HepG2 (cell line): ENCODE measurements around the gene CRYZL1. TPM values are rescaled to one million over a fixed set of nuclear protein-coding genes. Genes with fewer than 3 reads are reported as not detected.

Experiments used
- CC2D1A ChIP-seq: sonication (generic); formaldehyde crosslinking; IDR thresholded peaks from 2 replicates; pipeline ENCODE4 v1.8.1; 2023; ENCODE audit warnings: mild to moderate bottlenecking, missing genetic modification reagents
- CEBPB ChIP-seq: IDR thresholded peaks from 2 replicates; pipeline ENCODE4 v1.6.1; 2011; ENCODE audit warnings: low read depth, low read length, improper control_type of control experiment, borderline replicate concordance
- DMAP1 ChIP-seq: IDR thresholded peaks from 2 replicates; pipeline ENCODE4 v1.6.1; 2016
- FLYWCH1 ChIP-seq: sonication (generic); formaldehyde crosslinking; IDR thresholded peaks from 2 replicates; pipeline ENCODE4 v1.8.1; 2023; ENCODE audit warnings: mild to moderate bottlenecking, missing genetic modification reagents
- FOXK1 ChIP-seq: sonication (generic); formaldehyde crosslinking; IDR thresholded peaks from 2 replicates; pipeline ENCODE4 v1.4.0; 2020; ENCODE audit warnings: low read depth, missing genetic modification reagents, borderline replicate concordance
- GATAD1 ChIP-seq: IDR thresholded peaks from 2 replicates; pipeline ENCODE4 v1.6.1; 2016; ENCODE audit warnings: missing genetic modification reagents, missing compliant biosample characterization
- GFI1 ChIP-seq: sonication (generic); formaldehyde crosslinking; IDR thresholded peaks from 2 replicates; pipeline ENCODE4 v1.5.0; 2020; ENCODE audit warnings: missing genetic modification reagents, mild to moderate bottlenecking, borderline replicate concordance
- HDAC2 ChIP-seq: sonication (generic); formaldehyde crosslinking; IDR thresholded peaks from 2 replicates; pipeline ENCODE4 v1.4.0; 2020; ENCODE audit warnings: missing genetic modification reagents
- HNRNPLL ChIP-seq: fragments of 200-400 bp; formaldehyde crosslinking; IDR thresholded peaks from 2 replicates; pipeline ENCODE4 v1.6.1; 2017; ENCODE audit warnings: mild to moderate bottlenecking, low read depth, low read length; ENCODE audit not compliant: poor library complexity, severe bottlenecking
- PITX1 ChIP-seq: sonication (generic); formaldehyde crosslinking; IDR thresholded peaks from 2 replicates; pipeline ENCODE4 v1.5.1; 2020; ENCODE audit warnings: mild to moderate bottlenecking, missing genetic modification reagents
- POLR2AphosphoS2 ChIP-seq: IDR thresholded peaks from 2 replicates; pipeline ENCODE4 v1.6.1; 2011; ENCODE audit warnings: low read depth, low read length, improper control_type of control experiment
- RNF219 ChIP-seq: sonication (generic); formaldehyde crosslinking; IDR thresholded peaks from 2 replicates; pipeline ENCODE4 v1.5.0; 2020; ENCODE audit warnings: mild to moderate bottlenecking, missing genetic modification reagents
- TARDBP ChIP-seq: sonication (generic); formaldehyde crosslinking; IDR thresholded peaks from 2 replicates; pipeline ENCODE4 v1.8.0; 2022; ENCODE audit warnings: mild to moderate bottlenecking, missing genetic modification reagents
- YEATS2 ChIP-seq: sonication (generic); formaldehyde crosslinking; IDR thresholded peaks from 2 replicates; pipeline ENCODE4 v1.4.0; 2020; ENCODE audit warnings: missing genetic modification reagents, borderline replicate concordance
- ZBTB20 ChIP-seq: sonication (generic); formaldehyde crosslinking; IDR thresholded peaks from 2 replicates; pipeline ENCODE4 v1.8.1; 2023; ENCODE audit warnings: missing genetic modification reagents, low read depth, mild to moderate bottlenecking, borderline replicate concordance
- ZNF207 ChIP-seq: fragments of 450-650 bp; IDR thresholded peaks from 2 replicates; pipeline ENCODE4 v1.6.1; 2016; ENCODE audit warnings: antibody characterized with exemption, borderline replicate concordance
- ZNF234 ChIP-seq: sonication (generic); formaldehyde crosslinking; conservative IDR thresholded peaks from 2 replicates; pipeline ENCODE4 v1.5.1; 2020; ENCODE audit warnings: mild to moderate bottlenecking, missing genetic modification reagents
- ZNF256 ChIP-seq: sonication (generic); formaldehyde crosslinking; conservative IDR thresholded peaks from 2 replicates; pipeline ENCODE4 v1.4.0; 2020; ENCODE audit warnings: missing genetic modification reagents
- ZNF333 ChIP-seq: sonication (generic); formaldehyde crosslinking; IDR thresholded peaks from 2 replicates; pipeline ENCODE4 v1.4.0; 2020; ENCODE audit warnings: mild to moderate bottlenecking, missing genetic modification reagents, borderline replicate concordance
- ZNF33A ChIP-seq: sonication (generic); formaldehyde crosslinking; IDR thresholded peaks from 2 replicates; pipeline ENCODE4 v1.5.1; 2020; ENCODE audit warnings: missing genetic modification reagents, mild to moderate bottlenecking, moderate library complexity, borderline replicate concordance
- ZNF446 ChIP-seq: sonication (generic); formaldehyde crosslinking; IDR thresholded peaks from 2 replicates; pipeline ENCODE4 v1.5.0; 2020; ENCODE audit warnings: mild to moderate bottlenecking, missing genetic modification reagents
- ZNF619 ChIP-seq: sonication (generic); formaldehyde crosslinking; IDR thresholded peaks from 2 replicates; pipeline ENCODE4 v1.4.0; 2020; ENCODE audit warnings: mild to moderate bottlenecking, missing genetic modification reagents
- ZSCAN22 ChIP-seq: sonication (generic); formaldehyde crosslinking; IDR thresholded peaks from 2 replicates; pipeline ENCODE4 v1.4.0; 2020; ENCODE audit warnings: mild to moderate bottlenecking, missing genetic modification reagents
- polyA plus RNA-seq, 8 experiments: library from polyadenylated mRNA; depleted of rRNA in 3 of 8; stranded (reverse) in 7 of 8; unstranded in 1 of 8; fragments of >200 nt; fragmentation: Illumina TruSeq in 4 of 8; extraction: Trizol in 4 of 8; gene quantifications; 2 replicates each; pipeline versions ENCODE4 v1.2.1 to v1.2.3, GENCODE V29; 2011 to 2016; ENCODE audit warnings: low read depth in 4 of 8, missing spikeins in 1 of 8, mixed read lengths in 1 of 8; ENCODE audit not compliant: insufficient read depth in 1 of 8
- total RNA-seq, 5 experiments: library from RNA; depleted of rRNA; stranded (reverse); fragments of >200 nt; fragmentation: Illumina TruSeq; extraction: Trizol; gene quantifications; 2 replicates each; pipeline ENCODE4 v1.2.3, GENCODE V29; 2016; ENCODE audit warnings: low read depth in 1 of 5

The CRYZL1 gene
- total and polyA plus RNA-seq, 2 of the 13 experiments (the other 11 are each of a cell fraction or from before 2014, with no cell fraction given) = 20.3 to 27.7 TPM

GRCh38 chr21:33642027-33642895 is 720 bp upstream of the CRYZL1 start, which contains the start of gene ITSN1 (continued):
- TF ChIP-seq RNF219 (CRISPR knock-in tag) (no peak), FOXK1 (no peak), ZNF619 (no peak; the same call in 1 of the 2 replicates), GFI1 (CRISPR knock-in tag) (peak; percentile 46; the same call in 1 of the 2 replicates), PITX1 (CRISPR knock-in tag) (peak; percentile 91), ZNF234 (CRISPR knock-in tag) (no peak), DMAP1 (CRISPR knock-in tag) (no peak; the same call in 1 of the 2 replicates), ZNF33A (CRISPR knock-in tag) (no peak), ZSCAN22 (CRISPR knock-in tag) (no peak), HNRNPLL (peak; percentile 61), ZNF333 (CRISPR knock-in tag) (no peak), GATAD1 (CRISPR knock-in tag) (peak; percentile 49), POLR2AphosphoS2 (no peak), CEBPB (no peak), FLYWCH1 (no peak), TARDBP (peak; percentile 74), YEATS2 (no peak; the same call in 1 of the 2 replicates), ZNF446 (CRISPR knock-in tag) (peak; percentile 41; the same call in 1 of the 2 replicates), ZNF207 (no peak), ZNF256 (CRISPR knock-in tag) (no peak), CC2D1A (CRISPR knock-in tag) (no peak), ZBTB20 (0 out of 2 replicates have a peak, but pooled peaks have one; percentile 32), HDAC2 (CRISPR knock-in tag) (peak; percentile 56; the same call in 1 of the 2 replicates)
